ENCODE measurements around the gene STK39. TPM values are rescaled to one million over a fixed set of nuclear protein-coding genes. Genes with fewer than 3 reads are reported as not detected.
A peak's percentile ranks its signal among the peaks of the same experiment; 100 is the strongest.

STK39 gene
- total RNA-seq, 2 experiments from 2014 or later: 7.9 to 9.5 TPM

DNA sequence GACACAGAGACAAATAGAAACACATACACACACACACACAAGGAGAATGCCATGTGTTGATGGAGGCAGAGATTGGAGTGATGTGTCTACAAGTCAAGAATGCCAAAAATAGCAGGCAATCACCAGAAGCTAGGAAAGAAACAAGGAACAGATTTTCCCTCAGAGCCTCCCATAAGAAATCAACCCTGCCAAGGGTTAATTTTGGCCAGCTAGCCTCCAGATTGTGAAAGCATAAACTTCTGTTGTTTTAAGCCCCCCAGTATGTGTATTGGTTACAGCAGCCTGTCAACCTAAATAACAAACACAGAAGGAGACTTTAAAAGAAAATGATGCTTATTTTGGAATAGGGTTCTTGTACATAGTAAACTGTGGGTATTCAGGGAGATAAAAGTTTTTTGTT is 5.6 kb upstream of the STK39 start:
- ATAC-seq (ENCODE audit: poor library complexity) (no peak), DNase-seq (no peak)
- no peaks in the 10 kb centered on the region for H3K9me3 ChIP-seq (ENCODE audit: control insufficient read depth in 1 of 2, insufficient read depth in 1 of 2, low read length in 2 of 2)
- Mint-ChIP-seq H3K4me3 (no peak overlapping the region), H3K4me1 (ENCODE audit: low read depth) (peaks cover 6% of the 10 kb centered on the region), H3K9me3 (no peaks in the 10 kb centered on the region), H3K36me3 (ENCODE audit: low read depth) (no peaks in the 10 kb centered on the region), H3K27ac (no peak overlapping the region), H3K27me3 (no peaks in the 10 kb centered on the region)
- no peaks in the 10 kb centered on the region for H3K27me3 ChIP-seq (ENCODE audit: control insufficient read depth in 1 of 2, insufficient read depth in 2 of 2, low read length in 2 of 2)
- ChIA-PET POLR2A (no interaction called here), CTCF (no interaction called here)
- peaks cover 4% of the 10 kb centered on the region for H3K4me1 ChIP-seq (ENCODE audit: insufficient read depth, low read length)
- no peaks in the 10 kb centered on the region for H3K36me3 ChIP-seq (ENCODE audit: insufficient read depth, low read length)
- intact Hi-C loops (cut with DNase I, micrococcal nuclease): no loop called here
- TF ChIP-seq, protein P1, sequence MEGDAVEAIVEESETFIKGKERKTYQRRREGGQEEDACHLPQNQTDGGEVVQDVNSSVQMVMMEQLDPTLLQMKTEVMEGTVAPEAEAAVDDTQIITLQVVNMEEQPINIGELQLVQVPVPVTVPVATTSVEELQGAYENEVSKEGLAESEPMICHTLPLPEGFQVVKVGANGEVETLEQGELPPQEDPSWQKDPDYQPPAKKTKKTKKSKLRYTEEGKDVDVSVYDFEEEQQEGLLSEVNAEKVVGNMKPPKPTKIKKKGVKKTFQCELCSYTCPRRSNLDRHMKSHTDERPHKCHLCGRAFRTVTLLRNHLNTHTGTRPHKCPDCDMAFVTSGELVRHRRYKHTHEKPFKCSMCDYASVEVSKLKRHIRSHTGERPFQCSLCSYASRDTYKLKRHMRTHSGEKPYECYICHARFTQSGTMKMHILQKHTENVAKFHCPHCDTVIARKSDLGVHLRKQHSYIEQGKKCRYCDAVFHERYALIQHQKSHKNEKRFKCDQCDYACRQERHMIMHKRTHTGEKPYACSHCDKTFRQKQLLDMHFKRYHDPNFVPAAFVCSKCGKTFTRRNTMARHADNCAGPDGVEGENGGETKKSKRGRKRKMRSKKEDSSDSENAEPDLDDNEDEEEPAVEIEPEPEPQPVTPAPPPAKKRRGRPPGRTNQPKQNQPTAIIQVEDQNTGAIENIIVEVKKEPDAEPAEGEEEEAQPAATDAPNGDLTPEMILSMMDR (IDR thresholded peaks at IDR 0.05): no peak
- H3K4me3 ChIP-seq (ENCODE audit: low read length): no peak overlapping the region
- H3K27ac ChIP-seq (ENCODE audit: low read depth in 1 of 2, low read length in 2 of 2): no peak overlapping the region

DNA sequence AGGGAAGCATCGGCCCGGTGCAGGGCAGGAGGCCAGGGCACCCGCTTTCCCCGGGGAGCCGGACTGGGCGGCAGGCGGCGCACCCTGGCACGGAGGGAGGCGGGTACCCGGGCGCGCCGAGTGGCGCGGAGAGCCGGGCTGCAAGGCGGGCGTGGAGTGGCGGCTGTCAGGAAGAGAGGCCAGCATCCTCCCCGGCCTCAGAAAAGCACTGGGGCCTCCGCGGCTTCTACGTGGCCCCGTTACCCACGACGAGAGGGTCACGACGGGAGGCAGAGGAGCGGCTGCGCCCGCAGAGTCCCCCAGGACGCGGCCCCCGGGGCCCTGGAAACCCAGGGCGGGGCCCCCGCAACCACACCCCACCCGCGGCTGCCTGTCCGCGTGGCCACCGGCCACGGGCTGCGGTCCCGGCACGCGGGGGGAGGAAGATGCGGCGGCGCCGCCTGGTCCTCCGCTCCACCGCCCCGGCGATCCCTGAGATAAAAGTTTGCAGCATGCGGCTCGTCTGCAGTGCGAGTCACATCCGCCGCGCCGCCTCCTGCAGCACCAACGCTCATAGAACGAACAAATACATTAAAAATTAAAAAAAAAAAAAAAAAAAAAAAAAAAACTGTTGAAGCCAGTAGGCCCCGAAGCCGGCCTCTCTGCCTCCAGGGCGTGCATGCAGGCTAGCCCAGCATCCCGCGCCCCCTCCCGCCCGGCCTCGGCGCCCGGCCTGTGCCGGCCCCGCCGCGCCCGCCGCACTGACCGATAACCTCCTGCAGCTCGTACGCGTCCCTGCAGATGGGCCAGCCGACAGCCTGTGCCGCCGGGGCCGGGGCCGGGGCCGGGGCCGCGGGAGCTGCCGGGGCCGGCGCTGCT is 683 bp downstream of the STK39 start:
- peaks cover 9% of the 10 kb centered on the region for H3K36me3 Mint-ChIP-seq (ENCODE audit: low read depth)
- H3K4me3 Mint-ChIP-seq: peak overlapping the region; percentile 94
- TF ChIP-seq, protein P1 (IDR thresholded peaks at IDR 0.05): no peak
- Histone ChIP-seq H3K9me3 (ENCODE audit: control insufficient read depth in 1 of 2, insufficient read depth in 1 of 2, low read length in 2 of 2) (no peaks in the 10 kb centered on the region), H3K36me3 (ENCODE audit: insufficient read depth, low read length) (no peaks in the 10 kb centered on the region), H3K27ac (ENCODE audit: low read depth in 1 of 2, low read length in 2 of 2) (peak overlapping the region; percentile 11 to 78), H3K4me1 (ENCODE audit: insufficient read depth, low read length) (peaks cover 35% of the 10 kb centered on the region), H3K4me3 (ENCODE audit: low read length) (peak overlapping the region; percentile 73), H3K27me3 (ENCODE audit: control insufficient read depth in 1 of 2, insufficient read depth in 2 of 2, low read length in 2 of 2) (no peaks in the 10 kb centered on the region)
- intact Hi-C loops (cut with DNase I, micrococcal nuclease): loop anchor here (2.0 to 10.0 kb wide), 5 partner anchors 54 to 646 kb away; partner anchors contain the start of gene SPC25 (in 1 of the 2)
- ChIA-PET CTCF (interaction anchor here (0.5 to 1.1 kb wide), 2 partner anchors 86 to 111 kb away, joined by 3 read pairs; no protein-coding TSS in a partner anchor), POLR2A (interaction anchor here (0.7 to 1.3 kb wide), 3 partner anchors 35 to 75 kb away, joined by 3 to 4 read pairs (median 3); no protein-coding TSS in a partner anchor)
- ATAC-seq (ENCODE audit: poor library complexity) (peak; percentile 71), DNase-seq (peak; percentile 60 to 93 (median 78))
- peak overlapping the region; percentile 88 for H3K27ac Mint-ChIP-seq
- peaks cover 41% of the 10 kb centered on the region for H3K4me1 Mint-ChIP-seq (ENCODE audit: low read depth)
- H3K27me3 Mint-ChIP-seq: no peaks in the 10 kb centered on the region
- no peaks in the 10 kb centered on the region for H3K9me3 Mint-ChIP-seq

DNA sequence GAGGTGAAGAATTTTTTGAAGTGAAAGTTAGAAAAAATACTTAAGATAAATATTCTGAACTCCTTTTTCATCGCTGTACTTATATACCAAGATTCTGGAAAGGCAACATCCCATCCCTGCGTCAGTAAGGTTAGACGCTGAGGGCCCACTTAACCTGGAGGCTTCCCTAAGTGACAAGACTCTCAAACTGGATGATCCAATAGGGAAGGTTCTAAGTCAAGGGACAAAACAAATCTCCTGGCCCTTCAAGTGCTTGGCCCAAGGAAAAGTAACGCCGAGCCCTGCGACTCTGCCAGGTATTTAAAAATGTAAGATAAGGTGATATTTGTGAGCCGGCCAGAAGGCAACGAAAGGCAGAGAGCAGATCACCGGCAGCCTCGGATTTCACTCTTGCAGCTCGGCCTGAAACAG is 1.3 kb downstream of the STK39 start:
- Mint-ChIP-seq H3K36me3 (ENCODE audit: low read depth) (peaks cover 9% of the 10 kb centered on the region), H3K9me3 (no peaks in the 10 kb centered on the region), H3K27me3 (no peaks in the 10 kb centered on the region), H3K4me1 (ENCODE audit: low read depth) (peaks cover 41% of the 10 kb centered on the region), H3K4me3 (peak overlapping the region; percentile 94), H3K27ac (peak overlapping the region; percentile 88)
- ChIA-PET POLR2A (interaction anchor here (1.2 kb wide), 1 partner anchor 70 kb away, joined by 3 read pairs; no protein-coding TSS in a partner anchor), CTCF (no interaction called here)
- no peaks in the 10 kb centered on the region for H3K27me3 ChIP-seq (ENCODE audit: control insufficient read depth in 1 of 2, insufficient read depth in 2 of 2, low read length in 2 of 2)
- peaks cover 41% of the 10 kb centered on the region for H3K4me1 ChIP-seq (ENCODE audit: insufficient read depth, low read length)
- H3K9me3 ChIP-seq (ENCODE audit: control insufficient read depth in 1 of 2, insufficient read depth in 1 of 2, low read length in 2 of 2): no peaks in the 10 kb centered on the region
- H3K27ac ChIP-seq (ENCODE audit: low read depth in 1 of 2, low read length in 2 of 2): peak overlapping the region; percentile 11 to 78
- no peak for ATAC-seq (ENCODE audit: poor library complexity)
- TF ChIP-seq, protein P1 (IDR thresholded peaks at IDR 0.05): no peak
- intact Hi-C loops (cut with DNase I, micrococcal nuclease): loop anchor here (2.0 to 10.0 kb wide), 5 partner anchors 53 to 646 kb away; partner anchors contain the start of gene SPC25 (in 1 of the 2)
- no peak for DNase-seq
- peak overlapping the region; percentile 73 for H3K4me3 ChIP-seq (ENCODE audit: low read length)
- H3K36me3 ChIP-seq (ENCODE audit: insufficient read depth, low read length): no peaks in the 10 kb centered on the region
